ENCODE measurements around the gene DNAH9.

The DNAH9 gene

GRCh38 chr17:11639736-11640462, 41.6 kb downstream of the DNAH9 start:
- TF ChIP-seq CTCF (IDR thresholded peaks at IDR 0.05; ENCODE audit: insufficient read depth, missing control alignments): no peak
- FAIRE-seq (no peak), DNase-seq (ENCODE audit: insufficient read length, low spot score) (no peak)

- no peak for FAIRE-seq
- no peak for TF ChIP-seq CTCF (IDR thresholded peaks at IDR 0.05; ENCODE audit: insufficient read depth, missing control alignments)
- no peak for DNase-seq (ENCODE audit: insufficient read length, low spot score)
These were observed 42.2 kb downstream of the DNAH9 start for GRCh38 chr17:11640463-11640814.

GRCh38 chr17:11641521-11642275, 43.4 kb downstream of the DNAH9 start:
- DNase-seq (ENCODE audit: insufficient read length, low spot score): no peak
- FAIRE-seq: no peak
- no peak for TF ChIP-seq CTCF (IDR thresholded peaks at IDR 0.05; ENCODE audit: insufficient read depth, missing control alignments)

- FAIRE-seq (no peak), DNase-seq (ENCODE audit: insufficient read length, low spot score) (no peak)
- no peak for TF ChIP-seq CTCF (IDR thresholded peaks at IDR 0.05; ENCODE audit: insufficient read depth, missing control alignments)
These were observed 44.4 kb downstream of the DNAH9 start for GRCh38 chr17:11642655-11643054.

- FAIRE-seq (no peak), DNase-seq (ENCODE audit: insufficient read length, low spot score) (no peak)
- no peak for TF ChIP-seq CTCF (IDR thresholded peaks at IDR 0.05; ENCODE audit: insufficient read depth, missing control alignments)
These were observed 45.6 kb downstream of the DNAH9 start for GRCh38 chr17:11643851-11644250.

GRCh38 chr17:11644265-11645212, 46.3 kb downstream of the DNAH9 start:
- TF ChIP-seq CTCF (IDR thresholded peaks at IDR 0.05; ENCODE audit: insufficient read depth, missing control alignments): peak; percentile 63
- DNase-seq (ENCODE audit: insufficient read length, low spot score) (no peak), FAIRE-seq (no peak)
